GM23338 (cell line): ENCODE data around the gene MYCL. TPM values are rescaled to one million over a fixed set of nuclear protein-coding genes. Genes with fewer than 3 reads are reported as not detected.
A peak's percentile ranks its signal among the peaks of the same experiment; 100 is the strongest.

Experiments
- ATAC-seq: fragments of 200-7000 bp; cut with Tn5 transposase; 3 replicates; pipeline ENCODE4 v1.9.1; 2020
- DNase-seq: peaks from one replicate; pipeline ENCODE4 v3.0.0-alpha.2; 2015; ENCODE audit warnings: low spot score
- H2AFZ ChIP-seq: fragments of 200-600 bp; sonication (generic); 2 replicates; pipeline ENCODE4 v1.8.0; 2016; ENCODE audit warnings: antibody characterized with exemption, mild to moderate bottlenecking, moderate library complexity
- H3F3A ChIP-seq: fragments of 200-600 bp; sonication (generic); replicated peaks from 2 replicates; pipeline ENCODE4 v1.8.0; 2017; ENCODE audit warnings: antibody characterized with exemption, mixed run types, low read depth
- H3K27ac ChIP-seq: fragments of 200-600 bp; sonication (generic); 2 replicates; pipeline ENCODE4 v1.6.1; 2016; ENCODE audit warnings: low read depth
- H3K27me3 ChIP-seq: fragments of 200-600 bp; sonication (generic); 2 replicates; pipeline ENCODE4 v1.8.0; 2016; ENCODE audit warnings: mild to moderate bottlenecking, mixed run types, moderate library complexity; ENCODE audit not compliant: insufficient read depth
- H3K36me3 ChIP-seq: fragments of 200-600 bp; sonication (generic); 2 replicates; pipeline ENCODE4 v1.8.0; 2016; ENCODE audit warnings: mild to moderate bottlenecking; ENCODE audit not compliant: insufficient read depth
- H3K4me1 ChIP-seq: fragments of 200-600 bp; sonication (generic); 2 replicates; pipeline ENCODE4 v1.8.0; 2016; ENCODE audit warnings: mild to moderate bottlenecking, moderate library complexity; ENCODE audit not compliant: insufficient read depth
- H3K4me2 ChIP-seq: fragments of 200-600 bp; sonication (generic); 2 replicates; pipeline ENCODE4 v1.7.1; 2017; ENCODE audit warnings: mixed run types
- H3K4me3 ChIP-seq: fragments of 200-600 bp; sonication (generic); 2 replicates; pipeline ENCODE4 v1.6.1; 2016; ENCODE audit warnings: mixed run types
- H3K79me2 ChIP-seq: fragments of 200-600 bp; sonication (generic); replicated peaks from 2 replicates; pipeline ENCODE4 v1.8.0; 2017; ENCODE audit warnings: mild to moderate bottlenecking; ENCODE audit not compliant: insufficient read depth
- H3K9me2 ChIP-seq: fragments of 200-600 bp; sonication (generic); 2 replicates; pipeline ENCODE4 v1.8.0; 2017; ENCODE audit not compliant: insufficient read depth
- H4K20me1 ChIP-seq: fragments of 200-600 bp; sonication (generic); replicated peaks from 2 replicates; pipeline ENCODE4 v1.8.0; 2017; ENCODE audit warnings: mild to moderate bottlenecking; ENCODE audit not compliant: insufficient read depth
- H3K27ac Mint-ChIP-seq: 2 replicates; pipeline ENCODE4 v1.8.0; 2020; ENCODE audit warnings: inconsistent platforms, mild to moderate bottlenecking, moderate library complexity, mixed read lengths
- H3K27me3 Mint-ChIP-seq: 3 replicates; pipeline ENCODE4 v1.8.0; 2022; ENCODE audit warnings: low read depth, mild to moderate bottlenecking, moderate library complexity, mixed read lengths, inconsistent platforms; ENCODE audit not compliant: insufficient read depth, poor library complexity
- H3K36me3 Mint-ChIP-seq: 3 replicates; pipeline ENCODE4 v1.8.0; 2021; ENCODE audit warnings: low read depth, mild to moderate bottlenecking, inconsistent platforms, moderate library complexity, mixed read lengths
- H3K4me1 Mint-ChIP-seq: 3 replicates; pipeline ENCODE4 v1.8.0; 2020; ENCODE audit warnings: mild to moderate bottlenecking, inconsistent platforms, mixed read lengths
- H3K4me3 Mint-ChIP-seq: 3 replicates; pipeline ENCODE4 v1.8.0; 2021; ENCODE audit warnings: moderate library complexity, mild to moderate bottlenecking, inconsistent platforms, mixed read lengths
- H3K9me3 Mint-ChIP-seq: 3 replicates; pipeline ENCODE4 v1.8.0; 2020; ENCODE audit warnings: moderate library complexity, mild to moderate bottlenecking, inconsistent platforms, mixed read lengths
- NANOG ChIP-seq: IDR thresholded peaks from 2 replicates; pipeline ENCODE4 v1.6.1; 2016; ENCODE audit warnings: antibody characterized with exemption, borderline replicate concordance
- POLR2AphosphoS5 ChIP-seq: IDR thresholded peaks from 2 replicates; pipeline ENCODE4 v1.6.1; 2016; ENCODE audit warnings: antibody characterized with exemption, low read depth
- ZNF114 ChIP-seq: fragments of 250-450 bp; sonication (Bioruptor Pico); IDR thresholded peaks from 2 replicates; pipeline ENCODE4 v1.5.0; 2020; ENCODE audit warnings: mild to moderate bottlenecking, moderate library complexity
- polyA plus RNA-seq: library from polyadenylated mRNA; unstranded; fragments of >200 nt; fragmentation: Nextera tagmentation; extraction: Ambion mirVana; gene quantifications from 2 replicates; pipeline ENCODE4 v1.2.1, GENCODE V29; 2016
- total RNA-seq: library from RNA; depleted of rRNA; stranded (reverse); fragments of >200 nt; shearing (Covaris generic); gene quantifications from 2 replicates; pipeline ENCODE4 v1.2.3, GENCODE V29; 2014
- TF ChIP-seq, protein P1 (sequence below): fragments of 250-450 bp; sonication (Bioruptor Pico); IDR thresholded peaks from 2 replicates; pipeline ENCODE4 v1.5.0; 2020; ENCODE audit warnings: mild to moderate bottlenecking, moderate library complexity

The MYCL gene
- total and polyA plus RNA-seq, 2 experiments from 2014 or later, result 8.2 to 41.1 TPM

DNA sequence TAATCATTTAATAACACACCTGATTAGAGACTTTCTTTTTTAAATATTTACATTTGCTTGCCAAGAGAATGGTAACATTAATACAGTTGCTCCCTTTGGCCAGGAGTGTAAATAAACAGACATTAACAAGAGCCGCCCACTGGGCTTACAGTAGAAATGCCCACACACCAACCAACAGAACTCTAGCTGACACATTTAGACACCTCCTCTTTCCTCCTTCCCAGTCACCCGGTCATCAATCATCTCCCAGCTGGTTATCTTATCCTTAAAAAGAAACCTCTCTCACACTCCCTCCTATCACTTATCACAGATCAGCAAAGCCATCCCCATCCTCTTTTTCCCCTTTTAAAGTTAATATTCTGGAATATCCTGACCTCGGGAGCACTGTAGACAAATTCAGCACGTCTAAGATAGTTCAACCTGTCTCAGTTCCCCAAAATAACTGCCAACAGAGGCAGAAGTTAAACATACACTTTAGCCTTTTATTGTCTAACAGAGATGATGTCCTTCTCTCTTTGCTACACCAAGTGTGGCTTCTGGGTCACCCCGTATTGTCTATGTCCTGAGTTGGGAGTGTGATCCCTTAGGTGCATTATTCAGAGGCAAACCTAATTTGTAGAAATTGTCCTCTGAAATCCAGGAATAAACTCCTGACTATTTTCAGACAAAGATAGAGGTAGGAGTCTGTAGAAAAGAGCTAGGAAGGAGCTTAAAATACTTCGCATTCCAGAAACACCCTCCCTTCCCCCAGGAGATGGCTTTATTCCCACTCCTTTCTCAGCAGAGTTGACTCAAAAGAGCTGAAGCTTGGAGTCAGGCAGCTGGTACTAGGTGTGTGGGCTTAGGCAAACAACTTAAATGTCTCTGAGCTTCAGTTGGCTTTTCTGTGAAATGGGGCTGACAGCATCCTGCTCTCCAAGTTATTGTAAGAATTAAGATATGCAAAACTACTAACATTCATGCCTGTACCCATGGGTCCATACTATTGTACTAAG lies 8.8 kb downstream of the MYCL start (continued):
- TF ChIP-seq, protein P1, sequence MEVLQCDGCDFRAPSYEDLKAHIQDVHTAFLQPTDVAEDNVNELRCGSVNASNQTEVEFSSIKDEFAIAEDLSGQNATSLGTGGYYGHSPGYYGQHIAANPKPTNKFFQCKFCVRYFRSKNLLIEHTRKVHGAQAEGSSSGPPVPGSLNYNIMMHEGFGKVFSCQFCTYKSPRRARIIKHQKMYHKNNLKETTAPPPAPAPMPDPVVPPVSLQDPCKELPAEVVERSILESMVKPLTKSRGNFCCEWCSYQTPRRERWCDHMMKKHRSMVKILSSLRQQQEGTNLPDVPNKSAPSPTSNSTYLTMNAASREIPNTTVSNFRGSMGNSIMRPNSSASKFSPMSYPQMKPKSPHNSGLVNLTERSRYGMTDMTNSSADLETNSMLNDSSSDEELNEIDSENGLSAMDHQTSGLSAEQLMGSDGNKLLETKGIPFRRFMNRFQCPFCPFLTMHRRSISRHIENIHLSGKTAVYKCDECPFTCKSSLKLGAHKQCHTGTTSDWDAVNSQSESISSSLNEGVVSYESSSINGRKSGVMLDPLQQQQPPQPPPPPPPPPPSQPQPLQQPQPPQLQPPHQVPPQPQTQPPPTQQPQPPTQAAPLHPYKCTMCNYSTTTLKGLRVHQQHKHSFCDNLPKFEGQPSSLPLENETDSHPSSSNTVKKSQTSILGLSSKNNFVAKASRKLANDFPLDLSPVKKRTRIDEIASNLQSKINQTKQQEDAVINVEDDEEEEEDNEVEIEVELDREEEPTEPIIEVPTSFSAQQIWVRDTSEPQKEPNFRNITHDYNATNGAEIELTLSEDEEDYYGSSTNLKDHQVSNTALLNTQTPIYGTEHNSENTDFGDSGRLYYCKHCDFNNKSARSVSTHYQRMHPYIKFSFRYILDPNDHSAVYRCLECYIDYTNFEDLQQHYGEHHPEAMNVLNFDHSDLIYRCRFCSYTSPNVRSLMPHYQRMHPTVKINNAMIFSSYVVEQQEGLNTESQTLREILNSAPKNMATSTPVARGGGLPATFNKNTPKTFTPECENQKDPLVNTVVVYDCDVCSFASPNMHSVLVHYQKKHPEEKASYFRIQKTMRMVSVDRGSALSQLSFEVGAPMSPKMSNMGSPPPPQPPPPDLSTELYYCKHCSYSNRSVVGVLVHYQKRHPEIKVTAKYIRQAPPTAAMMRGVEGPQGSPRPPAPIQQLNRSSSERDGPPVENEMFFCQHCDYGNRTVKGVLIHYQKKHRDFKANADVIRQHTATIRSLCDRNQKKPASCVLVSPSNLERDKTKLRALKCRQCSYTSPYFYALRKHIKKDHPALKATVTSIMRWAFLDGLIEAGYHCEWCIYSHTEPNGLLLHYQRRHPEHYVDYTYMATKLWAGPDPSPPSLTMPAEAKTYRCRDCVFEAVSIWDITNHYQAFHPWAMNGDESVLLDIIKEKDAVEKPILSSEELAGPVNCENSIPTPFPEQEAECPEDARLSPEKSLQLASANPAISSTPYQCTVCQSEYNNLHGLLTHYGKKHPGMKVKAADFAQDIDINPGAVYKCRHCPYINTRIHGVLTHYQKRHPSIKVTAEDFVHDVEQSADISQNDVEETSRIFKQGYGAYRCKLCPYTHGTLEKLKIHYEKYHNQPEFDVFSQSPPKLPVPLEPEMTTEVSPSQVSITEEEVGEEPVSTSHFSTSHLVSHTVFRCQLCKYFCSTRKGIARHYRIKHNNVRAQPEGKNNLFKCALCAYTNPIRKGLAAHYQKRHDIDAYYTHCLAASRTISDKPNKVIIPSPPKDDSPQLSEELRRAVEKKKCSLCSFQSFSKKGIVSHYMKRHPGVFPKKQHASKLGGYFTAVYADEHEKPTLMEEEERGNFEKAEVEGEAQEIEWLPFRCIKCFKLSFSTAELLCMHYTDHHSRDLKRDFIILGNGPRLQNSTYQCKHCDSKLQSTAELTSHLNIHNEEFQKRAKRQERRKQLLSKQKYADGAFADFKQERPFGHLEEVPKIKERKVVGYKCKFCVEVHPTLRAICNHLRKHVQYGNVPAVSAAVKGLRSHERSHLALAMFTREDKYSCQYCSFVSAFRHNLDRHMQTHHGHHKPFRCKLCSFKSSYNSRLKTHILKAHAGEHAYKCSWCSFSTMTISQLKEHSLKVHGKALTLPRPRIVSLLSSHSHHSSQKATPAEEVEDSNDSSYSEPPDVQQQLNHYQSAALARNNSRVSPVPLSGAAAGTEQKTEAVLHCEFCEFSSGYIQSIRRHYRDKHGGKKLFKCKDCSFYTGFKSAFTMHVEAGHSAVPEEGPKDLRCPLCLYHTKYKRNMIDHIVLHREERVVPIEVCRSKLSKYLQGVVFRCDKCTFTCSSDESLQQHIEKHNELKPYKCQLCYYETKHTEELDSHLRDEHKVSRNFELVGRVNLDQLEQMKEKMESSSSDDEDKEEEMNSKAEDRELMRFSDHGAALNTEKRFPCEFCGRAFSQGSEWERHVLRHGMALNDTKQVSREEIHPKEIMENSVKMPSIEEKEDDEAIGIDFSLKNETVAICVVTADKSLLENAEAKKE (CRISPR knock-in tag), result peak; percentile 95
- TF ChIP-seq NANOG (0 out of 2 replicates have a peak, but pooled peaks have one; percentile 17), ZNF114 (CRISPR knock-in tag) (peak; percentile 19; the same call in 1 of the 2 replicates), POLR2AphosphoS5 (peak; percentile 16; the same call in 1 of the 2 replicates)

DNA sequence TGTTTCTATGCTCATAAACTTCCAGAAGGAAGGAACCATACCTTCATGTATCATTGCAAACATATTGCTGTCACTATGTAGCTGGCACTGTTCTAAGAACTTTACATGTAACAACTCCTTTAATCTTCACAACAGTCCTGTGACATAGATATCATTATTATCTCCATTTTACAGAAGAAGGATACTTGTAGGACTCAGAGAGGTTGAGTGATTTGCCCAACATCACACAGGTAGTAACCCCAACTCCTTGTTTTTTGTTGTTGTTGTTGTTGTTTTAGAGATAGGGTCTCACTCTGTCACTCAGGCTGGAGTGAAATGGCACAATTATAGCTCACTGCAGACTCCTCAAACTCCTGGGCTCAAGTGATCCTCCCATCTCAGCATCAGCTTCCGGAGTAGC lies 10.8 kb downstream of the MYCL start:
- Histone ChIP-seq H3K4me3 (no peak overlapping the region), H3K79me2 (no peaks in the 10 kb centered on the region), H2AFZ (no peak overlapping the region), H3K27me3 (no peaks in the 10 kb centered on the region), H3K36me3 (no peaks in the 10 kb centered on the region), H3K27ac (no peak overlapping the region), H3K4me2 (no peak overlapping the region), H4K20me1 (no peaks in the 10 kb centered on the region), H3K9me2 (no peaks in the 10 kb centered on the region), H3F3A (no peaks in the 10 kb centered on the region; the same call in 1 of the 2 replicates), H3K4me1 (peaks cover 38% of the 10 kb centered on the region)
- DNase-seq (no peak), ATAC-seq (no peak)
- no peak for TF ChIP-seq NANOG
- Mint-ChIP-seq H3K36me3 (no peaks in the 10 kb centered on the region), H3K4me3 (no peak overlapping the region), H3K4me1 (peaks cover 39% of the 10 kb centered on the region), H3K27ac (no peak overlapping the region), H3K9me3 (no peaks in the 10 kb centered on the region), H3K27me3 (no peaks in the 10 kb centered on the region)
